GM20000 (cell line): ENCODE data around the gene VSIG1.

ENCODE experiments used
- DNase-seq: peaks from one replicate; pipeline ENCODE4 v3.0.0; 2012; ENCODE audit warnings: low spot score
- CTCF ChIP-seq: IDR thresholded peaks from 2 replicates; pipeline ENCODE4 v1.5.1; 2012; ENCODE audit warnings: mild to moderate bottlenecking, control low read depth; ENCODE audit errors: extremely low read depth, missing control alignments

The VSIG1 gene

DNA sequence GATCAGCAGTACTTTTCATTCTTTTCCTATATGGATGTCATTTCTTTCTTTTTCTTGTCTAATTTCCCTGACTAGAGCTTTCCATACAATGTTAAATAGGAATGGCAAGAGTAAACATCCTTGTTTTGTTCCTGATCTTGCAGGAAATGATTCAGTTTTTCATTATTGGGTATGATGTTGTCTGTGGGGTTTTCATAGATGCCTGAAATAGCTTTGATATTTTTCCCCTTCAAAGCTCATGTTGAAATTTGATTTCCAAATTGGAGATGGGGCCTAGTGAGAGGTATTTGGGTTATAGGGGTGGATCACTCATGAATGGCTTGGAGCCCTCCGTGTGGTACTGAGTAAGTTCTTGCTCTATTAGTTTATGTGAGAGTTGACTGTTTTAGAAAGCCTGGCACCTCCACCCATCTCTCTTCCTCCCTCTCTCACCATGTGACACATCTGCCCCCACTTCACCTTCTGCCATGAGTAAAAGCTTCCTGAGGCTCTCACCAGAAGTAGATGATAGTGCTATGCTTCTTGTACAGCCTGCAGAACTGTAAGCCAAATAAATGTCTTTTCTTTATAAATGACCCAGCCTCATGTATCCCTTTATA lies 22.3 kb upstream of the VSIG1 start:
- no peak for DNase-seq
- no peak for TF ChIP-seq CTCF

DNA sequence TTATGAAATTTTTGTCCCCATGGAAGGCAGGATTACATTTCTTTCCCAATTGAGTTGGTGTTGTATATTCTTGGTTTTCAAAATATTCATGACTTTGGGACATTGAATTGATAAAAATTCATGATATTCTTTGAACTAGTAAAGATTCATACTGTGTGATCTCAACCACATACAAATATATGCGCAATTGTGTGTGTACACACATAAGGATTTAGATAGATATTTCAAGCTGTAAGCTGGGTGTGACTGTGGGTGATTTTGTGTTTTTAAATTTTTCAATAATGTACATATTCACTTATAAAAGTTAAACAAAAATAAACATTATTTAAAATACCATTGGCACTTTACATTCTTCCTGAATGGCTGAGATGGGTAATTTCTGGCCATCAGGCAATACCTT lies 19.5 kb upstream of the VSIG1 start:
- no peak for TF ChIP-seq CTCF

GRCh38 chrX:108025954-108026600 lies 18.8 kb upstream of the VSIG1 start:
- no peak for DNase-seq
- TF ChIP-seq CTCF = no peak

More for the DNA sequence above, 19.5 kb upstream of the VSIG1 start:
- no peak for DNase-seq

DNA sequence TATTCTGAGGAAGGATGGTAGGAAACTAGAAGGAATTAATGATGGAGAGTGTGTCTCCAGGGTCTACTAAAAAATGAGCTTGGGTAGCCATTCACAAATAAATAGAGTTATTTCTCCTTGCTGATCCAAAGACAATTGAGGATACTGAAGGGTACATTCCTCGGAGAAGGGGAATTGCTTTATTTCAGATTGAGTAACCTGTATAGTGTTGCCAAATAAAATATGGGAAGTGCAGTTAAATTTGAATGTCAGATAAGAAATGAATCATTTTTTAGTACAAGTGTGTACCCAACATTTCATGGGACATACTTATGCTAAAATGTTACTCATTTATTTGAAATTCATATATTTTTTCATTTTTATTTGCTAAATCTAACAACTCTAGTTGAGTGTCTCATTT lies 16.0 kb upstream of the VSIG1 start:
- TF ChIP-seq CTCF = no peak
- DNase-seq = no peak

DNA sequence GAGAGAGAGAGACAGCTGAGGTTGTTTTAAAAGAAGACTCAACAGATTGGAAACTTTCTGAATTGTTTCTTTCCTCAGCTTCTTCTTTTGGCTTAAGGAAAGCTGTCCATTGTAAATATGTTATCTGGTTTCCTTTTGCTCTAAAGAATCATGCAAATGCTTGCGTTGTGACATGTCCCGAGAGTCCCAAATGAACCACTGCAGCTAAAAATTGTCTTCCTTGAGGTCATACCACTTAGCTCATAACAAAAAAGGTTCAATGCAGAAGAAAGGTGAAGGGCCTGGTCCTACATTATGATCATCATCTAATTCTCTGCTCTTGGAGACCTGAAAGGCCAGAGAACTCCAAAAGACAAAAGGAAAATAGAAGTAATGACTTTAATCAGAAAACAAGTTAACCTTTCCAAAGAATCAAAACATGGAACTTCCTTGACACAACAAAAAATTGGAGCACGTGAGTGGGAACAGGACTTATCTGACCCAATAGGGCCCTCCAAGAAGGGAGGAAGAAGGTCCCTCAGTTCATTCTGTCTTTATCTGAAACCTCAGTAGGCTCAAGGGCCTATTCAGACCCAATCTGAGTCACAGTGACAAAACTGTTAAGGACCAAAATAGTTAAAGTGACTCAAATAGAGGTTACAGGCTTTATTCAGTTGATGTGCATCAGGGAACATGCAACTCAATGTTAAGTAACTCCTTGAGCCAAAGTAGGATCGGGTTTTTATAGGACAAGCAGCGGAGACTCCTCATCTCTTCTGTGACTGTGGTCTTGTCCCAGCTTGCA lies 14.7 kb upstream of the VSIG1 start:
- no peak for TF ChIP-seq CTCF
- no peak for DNase-seq

- TF ChIP-seq CTCF = no peak
- no peak for DNase-seq
Measured at GRCh38 chrX:108032944-108033343, 11.9 kb upstream of the VSIG1 start.

DNA sequence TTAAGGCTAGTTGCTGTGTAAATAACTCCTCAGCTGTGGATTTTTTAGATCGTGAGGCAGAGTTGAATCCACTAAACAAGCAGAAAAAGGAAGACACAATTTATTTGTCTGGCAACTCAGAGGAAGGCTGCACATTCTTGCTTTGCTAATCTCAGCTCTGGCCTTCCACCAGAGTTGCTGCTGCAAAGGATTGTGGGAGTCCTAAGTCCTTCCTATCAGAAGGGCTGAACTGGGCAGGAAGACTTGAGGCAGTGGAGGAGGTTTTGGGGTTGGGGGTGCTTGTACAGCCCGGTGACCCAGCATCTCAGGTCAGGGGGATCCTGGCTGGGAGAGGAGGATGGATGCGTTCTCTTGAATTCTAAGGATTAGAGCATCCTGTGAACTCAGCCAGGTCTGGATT lies 11.0 kb upstream of the VSIG1 start:
- no peak for TF ChIP-seq CTCF
- no peak for DNase-seq
